Small intestine (tissue), 7 donors: Measurements from ENCODE around the gene SYNE1. TPM values are rescaled to one million over a fixed set of nuclear protein-coding genes. Genes with fewer than 3 reads are reported as not detected.
A peak's percentile ranks its signal among the peaks of the same experiment; 100 is the strongest.

Experiments
- DNase-seq, 2 donors: peaks; one replicate each; pipeline versions ENCODE4 v3.0.0 to v3.0.0-alpha.2; 2013
- FAIRE-seq: peaks from 2 replicates; lab custom pipeline; 2012; peaks lifted over from hg19 to GRCh38; lab: Jason Lieb, UNC
- H3K27ac ChIP-seq, 3 donors: one replicate each; pipeline ENCODE4 v1.5.1; 2013; ENCODE audit warnings: low read length in 2 of 3, mild to moderate bottlenecking in 2 of 3, control low read depth in 1 of 3, inconsistent platforms in 1 of 3, low read depth in 1 of 3, moderate library complexity in 1 of 3
- H3K27me3 ChIP-seq, 3 donors: one replicate each; pipeline ENCODE4 v1.6.1; 2013; ENCODE audit warnings: low read length in 3 of 3, inconsistent platforms in 1 of 3; ENCODE audit not compliant: control insufficient read depth in 3 of 3, insufficient read depth in 3 of 3
- H3K36me3 ChIP-seq, 3 donors: one replicate each; pipeline ENCODE4 v1.6.1; 2013; ENCODE audit warnings: low read length in 3 of 3, inconsistent platforms in 1 of 3, low read depth in 1 of 3, mild to moderate bottlenecking in 1 of 3, moderate library complexity in 1 of 3; ENCODE audit not compliant: control insufficient read depth in 3 of 3, insufficient read depth in 2 of 3
- H3K4me1 ChIP-seq, 3 donors: one replicate each; pipeline ENCODE4 v1.6.1; 2013; ENCODE audit warnings: low read length in 2 of 3, inconsistent platforms in 1 of 3, low read depth in 1 of 3, mild to moderate bottlenecking in 1 of 3, moderate library complexity in 1 of 3; ENCODE audit not compliant: control insufficient read depth in 3 of 3, insufficient read depth in 2 of 3
- H3K4me3 ChIP-seq, 3 donors: one replicate each; pipeline ENCODE4 v1.5.1; 2013; ENCODE audit warnings: low read length in 3 of 3, control low read depth in 1 of 3, inconsistent platforms in 1 of 3, low read depth in 1 of 3, mild to moderate bottlenecking in 1 of 3, moderate library complexity in 1 of 3
- H3K9me3 ChIP-seq, 2 donors: one replicate each; pipeline ENCODE4 v1.6.1; 2013; ENCODE audit warnings: low read depth in 1 of 2, low read length in 1 of 2; ENCODE audit not compliant: control insufficient read depth in 2 of 2, insufficient read depth in 1 of 2
- whole genome bisulfite sequencing, 3 donors: extraction: QIAGEN DNeasy Blood & Tissue Kit; methylation state at CpG; one replicate each; pipeline ENCODE4 v1.1.7; 2013; 5-methylcytosine and 5-hydroxymethylcytosine counted together
- polyA plus RNA-seq, 4 donors: library from polyadenylated mRNA; stranded (reverse) in 3 of 4; unstranded in 1 of 4; fragments of 200-250 nt in 3 of 4; fragments of 120-200 nt in 1 of 4; gene quantifications; one replicate each; pipeline versions ENCODE4 v1.2.1 to v1.2.3, GENCODE V29; 2013
- donor health status: healthy with polysubstance abuse.
- donor health status: control.
- donor health status: control.
- donor health status: Bipolar disorder and iron deficiency.
- donor health status: healthy.

Gene SYNE1
- polyA plus RNA-seq, 4 donors: 4.0 to 18.9 (median 9.1) TPM

DNA sequence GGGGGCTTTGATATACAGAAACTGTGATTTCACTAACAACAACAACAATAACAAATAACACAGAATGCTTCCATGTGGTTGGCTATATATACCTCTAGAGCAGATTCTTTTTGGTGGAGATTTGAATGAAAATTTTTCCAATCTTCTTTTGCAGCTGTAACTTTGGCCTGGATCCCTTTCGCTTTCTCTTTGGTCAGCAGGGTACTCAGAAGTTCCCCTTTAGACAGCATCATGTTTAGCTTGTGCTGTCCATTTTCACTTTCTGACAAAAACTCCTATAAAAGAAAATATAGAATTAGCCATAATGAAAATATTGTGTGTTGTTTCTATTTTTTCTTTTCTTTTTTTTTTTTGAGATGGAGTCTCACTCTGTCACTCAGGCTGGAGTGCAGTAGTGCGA lies 264.2 kb downstream of the SYNE1 start:
- no peaks in the 10 kb centered on the region for H3K9me3 ChIP-seq
- H3K4me3 ChIP-seq: no peak overlapping the region
- FAIRE-seq (no peak), DNase-seq (no peak)
- H3K36me3 ChIP-seq: peaks cover 0 to 8% (median 0%) of the 10 kb centered on the region in 3 donors
- H3K4me1 ChIP-seq: peaks cover 0 to 3% (median 0%) of the 10 kb centered on the region in 3 donors
- peaks cover 0 to 2% (median 0%) of the 10 kb centered on the region in 3 donors for H3K27me3 ChIP-seq
- WGBS, 3 donors: 88 to 94% (median 93%) methylated on average over 2 of the region's 2 CpGs
- H3K27ac ChIP-seq: no peak overlapping the region

DNA sequence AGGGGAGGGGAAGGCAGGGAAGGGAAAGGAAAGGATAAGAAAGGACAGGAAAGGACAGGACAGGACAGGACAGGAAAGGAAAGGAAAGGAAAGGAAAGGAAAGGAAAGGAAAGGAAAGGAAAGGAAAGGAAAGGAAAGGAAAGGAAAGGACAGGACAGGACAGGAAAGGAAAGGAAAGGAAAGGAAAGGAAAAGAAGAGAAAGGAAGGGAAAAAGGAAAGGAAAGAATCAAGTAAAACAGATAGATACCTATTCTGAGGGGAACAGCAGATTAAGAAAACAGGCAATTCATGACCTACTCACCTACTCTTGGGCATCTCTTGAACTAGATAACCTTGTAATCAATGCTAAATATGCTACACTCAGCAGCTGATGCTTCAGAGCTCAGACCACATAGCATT lies 265.4 kb downstream of the SYNE1 start:
- Histone ChIP-seq H3K27me3 (peaks cover 0 to 2% (median 0%) of the 10 kb centered on the region in 3 donors), H3K9me3 (no peaks in the 10 kb centered on the region)

DNA sequence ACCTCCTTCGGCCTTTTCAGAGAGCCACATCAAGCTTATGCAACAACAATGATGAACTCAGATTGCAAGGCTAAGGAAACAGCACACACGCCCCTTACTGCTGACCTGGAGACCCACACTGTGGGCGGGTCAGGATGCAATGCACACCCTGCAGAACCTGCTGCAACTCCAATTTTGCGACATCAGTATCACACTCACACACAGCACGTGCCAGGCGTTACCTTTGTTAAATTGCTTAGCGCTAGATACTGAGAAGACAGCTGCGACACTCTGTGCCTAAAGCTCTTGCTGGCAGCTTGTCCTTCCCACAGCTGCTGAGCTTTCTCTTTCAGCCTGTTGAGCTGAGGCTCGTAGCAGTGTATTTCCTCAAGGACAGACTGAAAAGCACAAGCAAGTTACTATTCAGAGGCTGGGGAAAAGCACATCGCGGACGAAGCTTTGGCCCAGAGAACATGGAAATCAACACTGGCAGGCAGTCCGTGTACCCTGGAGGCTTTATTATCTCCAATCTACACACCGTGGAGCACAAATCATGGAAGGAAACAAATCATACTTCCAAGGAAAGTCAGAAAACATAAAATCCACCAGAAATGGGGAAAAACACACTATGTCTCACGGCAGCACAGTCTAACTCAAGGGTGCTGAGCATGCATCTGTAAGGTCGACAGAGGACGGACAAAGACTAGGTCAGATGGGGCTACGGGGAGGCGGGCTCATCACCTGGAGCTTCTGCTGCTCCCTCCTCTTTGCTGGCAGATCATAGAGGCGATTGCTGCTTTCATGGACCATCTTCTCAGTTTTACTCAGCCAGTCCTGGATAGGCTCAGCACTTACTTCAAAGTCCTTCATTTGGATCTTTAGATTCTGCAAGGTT lies 268.2 kb downstream of the SYNE1 start:
- 51 to 60% (median 54%) methylated on average over 20 of the region's 20 CpGs for WGBS, 3 donors
- DNase-seq: peak in 1 of 2 donors; percentile 27
- Histone ChIP-seq H3K27ac (peak overlapping the region in 1 of 3 donors; percentile 61), H3K36me3 (peaks cover 0 to 4% (median 0%) of the 10 kb centered on the region in 3 donors), H3K4me3 (no peak overlapping the region), H3K9me3 (no peaks in the 10 kb centered on the region), H3K4me1 (no peaks in the 10 kb centered on the region), H3K27me3 (peaks cover 0 to 2% (median 0%) of the 10 kb centered on the region in 3 donors)
- FAIRE-seq: no peak

More for the DNA sequence above, 265.4 kb downstream of the SYNE1 start:
- Histone ChIP-seq H3K4me3 (no peak overlapping the region), H3K27ac (no peak overlapping the region), H3K36me3 (peaks cover 0 to 8% (median 0%) of the 10 kb centered on the region in 3 donors), H3K4me1 (no peaks in the 10 kb centered on the region)
- DNase-seq (no peak), FAIRE-seq (no peak)

DNA sequence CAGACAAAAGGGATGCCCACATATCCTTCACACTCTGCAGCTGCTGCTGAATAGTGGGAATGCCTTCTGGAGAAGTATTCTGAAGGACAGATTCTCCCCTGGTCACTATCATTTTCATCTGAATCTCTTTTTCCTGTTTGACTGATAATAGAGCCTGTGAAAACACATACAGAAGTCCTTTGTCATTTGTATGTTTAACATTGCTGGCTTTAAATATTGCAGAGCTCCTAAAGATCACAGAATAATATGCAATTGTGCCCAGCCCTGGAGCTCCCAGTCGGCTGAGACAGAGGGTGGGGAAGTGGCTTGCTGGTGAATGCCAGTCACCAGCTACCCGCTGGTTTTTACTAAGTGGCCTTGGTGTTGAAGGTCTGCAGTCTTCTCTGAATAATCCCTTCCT lies 272.3 kb downstream of the SYNE1 start:
- FAIRE-seq (no peak), DNase-seq (no peak)
- Histone ChIP-seq H3K4me3 (no peak overlapping the region), H3K9me3 (no peaks in the 10 kb centered on the region), H3K4me1 (no peaks in the 10 kb centered on the region), H3K27me3 (no peaks in the 10 kb centered on the region), H3K36me3 (peaks cover 0 to 12% (median 0%) of the 10 kb centered on the region in 3 donors), H3K27ac (no peak overlapping the region)
- 64 to 79% (median 67%) methylated on average over 2 of the region's 2 CpGs for WGBS, 3 donors

DNA sequence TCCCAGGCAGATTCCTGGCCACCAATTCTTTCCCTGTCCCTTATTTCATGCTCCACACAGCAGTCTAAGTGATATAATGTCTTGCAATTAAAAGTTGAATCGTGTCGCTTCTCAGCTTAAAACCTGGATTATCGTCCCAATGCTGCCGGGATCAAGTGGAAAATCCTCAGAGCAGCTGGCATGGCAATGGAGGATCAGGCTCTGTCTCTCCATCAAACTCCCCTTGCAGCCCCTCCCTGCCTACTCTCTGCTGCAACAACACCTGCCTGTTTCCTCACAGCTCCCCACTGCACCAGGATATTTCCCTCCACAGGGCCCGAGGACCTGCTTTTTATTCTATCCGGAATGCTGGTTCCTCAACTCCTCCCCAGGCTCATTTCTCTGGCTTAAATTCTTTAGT lies 277.1 kb downstream of the SYNE1 start:
- H3K27me3 ChIP-seq: peaks cover 0 to 2% (median 0%) of the 10 kb centered on the region in 3 donors
- H3K9me3 ChIP-seq: no peaks in the 10 kb centered on the region
- peaks cover 0 to 10% (median 0%) of the 10 kb centered on the region in 3 donors for H3K36me3 ChIP-seq
- no peak overlapping the region for H3K4me3 ChIP-seq
- no peak overlapping the region for H3K27ac ChIP-seq
- 88 to 90% (median 90%) methylated on average over 6 of the region's 6 CpGs for WGBS, 3 donors
- FAIRE-seq (no peak), DNase-seq (no peak)
- no peaks in the 10 kb centered on the region for H3K4me1 ChIP-seq

DNA sequence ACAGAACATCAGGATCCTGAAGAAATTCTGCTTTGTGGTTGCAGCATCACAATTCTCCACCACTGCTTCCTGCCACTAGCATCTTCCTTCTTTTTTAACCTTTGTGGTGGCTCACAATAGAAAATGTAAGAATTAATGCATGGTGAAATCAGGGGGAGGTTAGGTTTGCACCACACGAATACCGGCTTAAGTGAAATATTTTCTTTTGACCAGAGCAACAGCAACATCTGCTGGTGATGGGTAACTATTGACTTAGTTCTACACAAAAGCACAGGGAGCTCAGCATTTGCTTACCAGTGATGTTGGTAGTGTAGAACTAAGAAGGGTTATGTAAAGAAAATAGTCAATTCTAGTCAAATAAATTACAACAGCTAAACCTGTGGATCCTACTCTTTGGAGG lies 280.5 kb downstream of the SYNE1 start:
- Histone ChIP-seq H3K27me3 (peaks cover 0 to 2% (median 0%) of the 10 kb centered on the region in 3 donors), H3K9me3 (no peaks in the 10 kb centered on the region), H3K36me3 (peaks cover 0 to 10% (median 0%) of the 10 kb centered on the region in 3 donors), H3K4me3 (no peak overlapping the region), H3K4me1 (no peaks in the 10 kb centered on the region), H3K27ac (no peak overlapping the region)
- WGBS, 3 donors: 29 to 36% (median 32%) methylated on average over 2 of the region's 2 CpGs
- no peak for FAIRE-seq
- peak in 1 of 2 donors; percentile 23 for DNase-seq

DNA sequence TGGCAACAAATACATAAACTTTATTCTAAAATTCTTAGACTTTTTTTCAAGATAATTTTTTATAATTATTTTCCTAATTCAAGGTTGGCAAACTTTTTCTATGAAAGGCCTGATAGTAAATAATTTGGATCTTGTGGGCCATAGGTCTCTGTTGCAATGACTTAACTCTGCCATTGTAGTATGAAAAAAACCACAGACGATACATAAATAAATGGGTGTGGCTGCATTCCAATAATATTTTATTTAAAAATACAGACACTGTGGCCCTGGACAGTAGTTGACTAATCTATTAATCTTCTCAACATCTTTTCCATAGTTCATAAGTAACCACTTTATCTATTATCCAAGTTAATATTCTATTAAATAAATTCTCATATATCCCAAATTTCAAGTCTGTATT lies 281.1 kb downstream of the SYNE1 start:
- DNase-seq (no peak), FAIRE-seq (no peak)
- Histone ChIP-seq H3K27me3 (peaks cover 0 to 2% (median 0%) of the 10 kb centered on the region in 3 donors), H3K36me3 (peaks cover 0 to 9% (median 0%) of the 10 kb centered on the region in 3 donors), H3K27ac (no peak overlapping the region), H3K9me3 (no peaks in the 10 kb centered on the region), H3K4me1 (no peaks in the 10 kb centered on the region), H3K4me3 (no peak overlapping the region)
- WGBS, 3 donors: 57 to 69% (median 58%) methylated on average over 1 of the region's 1 CpG

DNA sequence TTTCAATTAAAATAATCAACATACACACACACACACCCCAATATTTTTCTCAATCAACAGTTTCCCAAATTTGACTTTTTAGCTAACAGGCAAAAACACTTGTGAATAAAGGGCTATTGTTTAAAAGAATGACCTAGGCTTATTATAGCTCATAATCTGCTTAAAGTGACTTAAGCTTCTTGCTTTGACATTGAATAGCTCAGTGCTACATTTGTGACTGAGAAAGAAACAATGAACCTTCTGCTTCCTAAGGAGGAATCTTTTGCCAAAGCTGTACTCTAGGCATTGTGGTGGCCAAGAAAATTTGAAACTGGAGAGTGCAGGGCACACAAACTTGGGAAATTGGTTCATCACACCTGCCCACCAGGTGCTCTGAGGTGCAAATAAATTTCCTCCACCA lies 282.0 kb downstream of the SYNE1 start:
- FAIRE-seq: no peak
- DNase-seq: no peak
- peaks cover 0 to 2% (median 0%) of the 10 kb centered on the region in 3 donors for H3K27me3 ChIP-seq
- H3K4me3 ChIP-seq: no peak overlapping the region
- no peak overlapping the region for H3K27ac ChIP-seq
- no peaks in the 10 kb centered on the region for H3K4me1 ChIP-seq
- no peaks in the 10 kb centered on the region for H3K9me3 ChIP-seq
- H3K36me3 ChIP-seq: peaks cover 0 to 8% (median 0%) of the 10 kb centered on the region in 3 donors
